Endodermal cell (in vitro differentiated cells): ENCODE measurements around the gene SUN2. TPM values are rescaled to one million over a fixed set of nuclear protein-coding genes. Genes with fewer than 3 reads are reported as not detected.

ENCODE experiments used
- DNase-seq: peaks from one replicate; pipeline ENCODE4 v3.0.0-alpha.2; 2017
- H3K27ac ChIP-seq: 2 replicates; pipeline ENCODE4 v1.5.1; 2013; ENCODE audit warnings: mild to moderate bottlenecking, low read depth, low read length, moderate library complexity
- H3K27me3 ChIP-seq: 2 replicates; pipeline ENCODE4 v1.6.1; 2013; ENCODE audit warnings: mild to moderate bottlenecking, low read length, moderate library complexity; ENCODE audit not compliant: insufficient read depth, control insufficient read depth, poor library complexity, severe bottlenecking
- H3K36me3 ChIP-seq: 2 replicates; pipeline ENCODE4 v1.7.0; 2013; ENCODE audit warnings: mild to moderate bottlenecking, low read length, moderate library complexity; ENCODE audit not compliant: control insufficient read depth, insufficient read depth
- H3K4me1 ChIP-seq: one replicate; pipeline ENCODE4 v1.7.0; 2013; ENCODE audit warnings: low read length; ENCODE audit not compliant: control insufficient read depth, insufficient read depth
- H3K4me3 ChIP-seq: 2 replicates; pipeline ENCODE4 v1.5.1; 2013; ENCODE audit warnings: mild to moderate bottlenecking, low read length, moderate library complexity
- H3K9ac ChIP-seq: 2 replicates; pipeline ENCODE4 v1.6.1; 2013; ENCODE audit warnings: mild to moderate bottlenecking, low read length, moderate library complexity; ENCODE audit not compliant: poor library complexity, severe bottlenecking; ENCODE audit errors: extremely low read depth
- H3K9me3 ChIP-seq: 2 replicates; pipeline ENCODE4 v1.6.1; 2013; ENCODE audit warnings: mild to moderate bottlenecking, low read length, moderate library complexity; ENCODE audit not compliant: control insufficient read depth
- H3K27ac Mint-ChIP-seq: 2 replicates; pipeline ENCODE4 v1.8.0; 2020; ENCODE audit warnings: mixed read lengths
- H3K27me3 Mint-ChIP-seq: 2 replicates; pipeline ENCODE4 v1.8.0; 2021; ENCODE audit warnings: mild to moderate bottlenecking, mixed read lengths; ENCODE audit not compliant: insufficient read depth
- H3K36me3 Mint-ChIP-seq: 2 replicates; pipeline ENCODE4 v1.8.0; 2020; ENCODE audit warnings: low read depth, mixed read lengths
- H3K4me1 Mint-ChIP-seq: 2 replicates; pipeline ENCODE4 v1.8.0; 2020; ENCODE audit warnings: mixed read lengths
- H3K4me3 Mint-ChIP-seq: 2 replicates; pipeline ENCODE4 v1.8.0; 2020; ENCODE audit warnings: mild to moderate bottlenecking, moderate library complexity, mixed read lengths
- H3K9me3 Mint-ChIP-seq: 2 replicates; pipeline ENCODE4 v1.8.0; 2020; ENCODE audit warnings: mild to moderate bottlenecking, mixed read lengths
- WGBS, 2 experiments: methylation state at CpG; one replicate each; pipeline versions ENCODE4 v1.1.5 to v1.1.7; 2013; ENCODE audit warnings: missing lambda C conversion rate in 2 of 2, mixed read lengths in 1 of 2; ENCODE audit not compliant: insufficient coverage in 1 of 2, insufficient read length in 1 of 2; 5-methylcytosine and 5-hydroxymethylcytosine counted together
- total RNA-seq, 2 donors: library from RNA; stranded (reverse); fragmentation: NEBNext Ultra II Directional in 1 of 2; extraction: Animal tissue kit (Norgen Biotek cat#: 25700) in 1 of 2; gene quantifications; 2 replicates in 1 of 2; 3 replicates in 1 of 2; pipeline ENCODE4 v1.2.1, GENCODE V29; 2021
- TF ChIP-seq, protein P1 (sequence below): fragments of 200-600 bp; sonication (generic); conservative IDR thresholded peaks from 2 replicates; pipeline ENCODE4 v1.5.0; 2021; ENCODE audit warnings: antibody characterized with exemption, mild to moderate bottlenecking

Gene SUN2
- total RNA-seq, 2 donors from 2014 or later = 23.0 to 32.4 TPM

DNA sequence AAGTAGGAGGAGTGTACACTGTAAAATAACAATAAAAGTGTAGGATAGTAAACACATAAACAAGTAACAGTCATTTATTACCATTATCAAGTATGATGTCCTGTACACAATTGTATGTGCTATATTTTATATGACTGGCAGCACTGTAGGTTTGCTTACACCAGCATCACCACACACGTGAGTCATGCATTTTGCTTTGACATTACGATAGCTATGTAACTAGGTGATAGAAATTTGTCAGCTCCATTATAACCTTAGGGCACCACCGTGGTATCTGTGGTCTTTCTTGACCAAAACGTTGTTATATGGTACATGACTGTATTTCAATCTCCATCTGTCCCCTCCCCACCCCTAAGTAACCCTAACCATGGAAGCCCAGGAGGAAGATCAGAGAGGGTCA is 37.0 kb upstream of the SUN2 start:
- H3K27ac ChIP-seq = no peak overlapping the region
- DNase-seq = no peak
- peak overlapping the region; percentile 85 for H3K4me3 ChIP-seq
- H3K27me3 ChIP-seq = no peaks in the 10 kb centered on the region
- Mint-ChIP-seq H3K9me3 (no peaks in the 10 kb centered on the region), H3K27ac (no peak overlapping the region), H3K4me1 (peaks cover 4% of the 10 kb centered on the region), H3K36me3 (no peaks in the 10 kb centered on the region), H3K27me3 (peaks cover 29% of the 10 kb centered on the region), H3K4me3 (peak overlapping the region; percentile 75)
- H3K36me3 ChIP-seq = peaks cover 15% of the 10 kb centered on the region
- TF ChIP-seq, protein P1, sequence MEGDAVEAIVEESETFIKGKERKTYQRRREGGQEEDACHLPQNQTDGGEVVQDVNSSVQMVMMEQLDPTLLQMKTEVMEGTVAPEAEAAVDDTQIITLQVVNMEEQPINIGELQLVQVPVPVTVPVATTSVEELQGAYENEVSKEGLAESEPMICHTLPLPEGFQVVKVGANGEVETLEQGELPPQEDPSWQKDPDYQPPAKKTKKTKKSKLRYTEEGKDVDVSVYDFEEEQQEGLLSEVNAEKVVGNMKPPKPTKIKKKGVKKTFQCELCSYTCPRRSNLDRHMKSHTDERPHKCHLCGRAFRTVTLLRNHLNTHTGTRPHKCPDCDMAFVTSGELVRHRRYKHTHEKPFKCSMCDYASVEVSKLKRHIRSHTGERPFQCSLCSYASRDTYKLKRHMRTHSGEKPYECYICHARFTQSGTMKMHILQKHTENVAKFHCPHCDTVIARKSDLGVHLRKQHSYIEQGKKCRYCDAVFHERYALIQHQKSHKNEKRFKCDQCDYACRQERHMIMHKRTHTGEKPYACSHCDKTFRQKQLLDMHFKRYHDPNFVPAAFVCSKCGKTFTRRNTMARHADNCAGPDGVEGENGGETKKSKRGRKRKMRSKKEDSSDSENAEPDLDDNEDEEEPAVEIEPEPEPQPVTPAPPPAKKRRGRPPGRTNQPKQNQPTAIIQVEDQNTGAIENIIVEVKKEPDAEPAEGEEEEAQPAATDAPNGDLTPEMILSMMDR = no peak
- H3K9me3 ChIP-seq = no peaks in the 10 kb centered on the region
- peak overlapping the region; percentile 85 for H3K9ac ChIP-seq
- 86 to 89% methylated on average over 3 to 4 of the region's 4 CpGs for WGBS, 2 experiments
- no peaks in the 10 kb centered on the region for H3K4me1 ChIP-seq

GRCh38 chr22:38789606-38790005 is 33.8 kb upstream of the SUN2 start:
- no peak for DNase-seq
- TF ChIP-seq, protein P1 = no peak
- 93 to 96% methylated on average over 4 of the region's 4 CpGs for WGBS, 2 experiments
- Mint-ChIP-seq H3K4me3 (no peak overlapping the region), H3K4me1 (peaks cover 4% of the 10 kb centered on the region), H3K27me3 (no peaks in the 10 kb centered on the region), H3K36me3 (peaks cover 3% of the 10 kb centered on the region), H3K9me3 (no peaks in the 10 kb centered on the region), H3K27ac (no peak overlapping the region)
- no peak overlapping the region for H3K9ac ChIP-seq
- no peak overlapping the region for H3K4me3 ChIP-seq
- H3K4me1 ChIP-seq = no peaks in the 10 kb centered on the region
- H3K36me3 ChIP-seq = peaks cover 15% of the 10 kb centered on the region
- H3K27me3 ChIP-seq = no peaks in the 10 kb centered on the region
- H3K27ac ChIP-seq = no peak overlapping the region
- no peaks in the 10 kb centered on the region for H3K9me3 ChIP-seq

DNA sequence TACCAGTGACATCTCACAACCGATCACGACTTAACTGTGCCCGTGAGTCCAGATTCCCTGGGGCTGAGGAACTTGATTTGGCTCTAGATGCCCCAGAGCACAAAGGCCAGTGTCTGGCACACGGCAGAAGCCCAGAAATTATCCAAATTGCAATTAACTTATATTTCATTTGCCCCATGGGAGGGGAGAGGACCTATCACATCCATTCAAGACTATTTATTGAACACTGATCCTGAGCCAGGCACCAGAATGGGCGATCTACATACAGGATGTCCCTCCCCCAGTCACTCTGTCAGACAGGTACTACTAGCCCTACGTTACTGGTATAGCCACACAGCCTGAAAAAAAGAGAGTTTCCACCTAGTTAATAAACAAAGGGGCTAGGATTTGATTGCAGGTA is 33.0 kb upstream of the SUN2 start:
- Mint-ChIP-seq H3K4me1 (peaks cover 5% of the 10 kb centered on the region), H3K27ac (no peak overlapping the region), H3K27me3 (no peaks in the 10 kb centered on the region), H3K4me3 (no peak overlapping the region), H3K9me3 (no peaks in the 10 kb centered on the region), H3K36me3 (peaks cover 3% of the 10 kb centered on the region)
- no peak overlapping the region for H3K27ac ChIP-seq
- no peaks in the 10 kb centered on the region for H3K27me3 ChIP-seq
- no peak overlapping the region for H3K9ac ChIP-seq
- TF ChIP-seq, protein P1 = no peak
- H3K4me3 ChIP-seq = no peak overlapping the region
- no peaks in the 10 kb centered on the region for H3K9me3 ChIP-seq
- no peaks in the 10 kb centered on the region for H3K4me1 ChIP-seq
- no peak for DNase-seq
- peaks cover 15% of the 10 kb centered on the region for H3K36me3 ChIP-seq
- WGBS, 2 experiments = 88 to 95% methylated on average over 4 to 6 of the region's 6 CpGs
